Epithelial cell of proximal tubule (primary cell): Measurements from ENCODE around the gene RAB14. TPM values are rescaled to one million over a fixed set of nuclear protein-coding genes. Genes with fewer than 3 reads are reported as not detected.

ENCODE experiments used
- DNase-seq: peaks from one replicate; pipeline ENCODE4 v3.0.0-alpha.2; 2011; ENCODE audit warnings: low read depth
- H3K4me3 ChIP-seq: 2 replicates; pipeline ENCODE4 v1.5.1; 2011; ENCODE audit warnings: low read depth, mild to moderate bottlenecking, low read length
- total RNA-seq: library from RNA; depleted of rRNA; stranded (reverse); fragments of >200 nt; gene quantifications from 2 replicates; pipeline ENCODE4 v1.2.3, GENCODE V29; 2015
- TF ChIP-seq, protein P1 (sequence below): conservative IDR thresholded peaks from 2 replicates; pipeline ENCODE4 v1.5.1; 2012; ENCODE audit warnings: low read depth, mild to moderate bottlenecking, low read length

Gene RAB14
- total RNA-seq, 1 donor from 2014 or later, result 15.5 TPM

DNA sequence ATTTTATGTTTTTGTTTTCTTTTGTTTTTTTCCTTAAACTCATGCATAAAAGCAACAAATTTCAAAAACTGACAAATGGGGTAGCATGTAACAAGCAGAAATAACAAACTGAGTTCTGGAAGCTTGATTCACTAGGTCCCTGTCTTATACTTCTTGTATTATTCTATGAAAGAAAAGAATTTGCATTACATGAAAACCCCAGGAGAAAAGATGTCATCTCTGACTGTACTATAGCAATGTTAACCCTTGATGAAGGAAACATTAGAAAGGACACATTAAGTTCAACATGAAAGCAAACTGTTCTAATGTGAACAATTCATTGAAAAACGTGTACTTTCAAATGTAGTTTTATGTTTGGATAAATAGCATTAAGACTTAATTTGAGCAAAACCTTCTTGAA is 9.2 kb downstream of the RAB14 start:
- TF ChIP-seq, protein P1, sequence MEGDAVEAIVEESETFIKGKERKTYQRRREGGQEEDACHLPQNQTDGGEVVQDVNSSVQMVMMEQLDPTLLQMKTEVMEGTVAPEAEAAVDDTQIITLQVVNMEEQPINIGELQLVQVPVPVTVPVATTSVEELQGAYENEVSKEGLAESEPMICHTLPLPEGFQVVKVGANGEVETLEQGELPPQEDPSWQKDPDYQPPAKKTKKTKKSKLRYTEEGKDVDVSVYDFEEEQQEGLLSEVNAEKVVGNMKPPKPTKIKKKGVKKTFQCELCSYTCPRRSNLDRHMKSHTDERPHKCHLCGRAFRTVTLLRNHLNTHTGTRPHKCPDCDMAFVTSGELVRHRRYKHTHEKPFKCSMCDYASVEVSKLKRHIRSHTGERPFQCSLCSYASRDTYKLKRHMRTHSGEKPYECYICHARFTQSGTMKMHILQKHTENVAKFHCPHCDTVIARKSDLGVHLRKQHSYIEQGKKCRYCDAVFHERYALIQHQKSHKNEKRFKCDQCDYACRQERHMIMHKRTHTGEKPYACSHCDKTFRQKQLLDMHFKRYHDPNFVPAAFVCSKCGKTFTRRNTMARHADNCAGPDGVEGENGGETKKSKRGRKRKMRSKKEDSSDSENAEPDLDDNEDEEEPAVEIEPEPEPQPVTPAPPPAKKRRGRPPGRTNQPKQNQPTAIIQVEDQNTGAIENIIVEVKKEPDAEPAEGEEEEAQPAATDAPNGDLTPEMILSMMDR, result no peak
- no peak for DNase-seq
- H3K4me3 ChIP-seq, result no peak overlapping the region

DNA sequence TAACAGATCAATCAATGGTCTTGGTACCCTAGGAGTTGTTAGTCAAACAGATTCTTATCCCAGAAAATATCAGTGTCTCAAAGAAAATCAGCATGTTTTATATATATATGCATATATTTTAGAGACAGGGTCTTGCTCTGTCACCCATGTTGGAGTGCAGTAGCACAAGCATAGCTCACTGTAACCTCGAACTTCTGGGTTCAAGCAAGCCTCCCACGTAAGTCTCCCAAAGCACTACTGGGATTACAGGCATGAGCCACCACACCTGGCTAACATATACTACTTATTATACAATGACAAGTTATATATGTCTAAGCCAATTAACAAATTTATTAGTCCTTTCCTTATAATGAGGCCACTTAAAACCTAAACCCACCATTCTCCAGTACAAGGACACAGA is 10.4 kb downstream of the RAB14 start:
- no peak for DNase-seq
- H3K4me3 ChIP-seq, result no peak overlapping the region
- TF ChIP-seq, protein P1, result no peak

DNA sequence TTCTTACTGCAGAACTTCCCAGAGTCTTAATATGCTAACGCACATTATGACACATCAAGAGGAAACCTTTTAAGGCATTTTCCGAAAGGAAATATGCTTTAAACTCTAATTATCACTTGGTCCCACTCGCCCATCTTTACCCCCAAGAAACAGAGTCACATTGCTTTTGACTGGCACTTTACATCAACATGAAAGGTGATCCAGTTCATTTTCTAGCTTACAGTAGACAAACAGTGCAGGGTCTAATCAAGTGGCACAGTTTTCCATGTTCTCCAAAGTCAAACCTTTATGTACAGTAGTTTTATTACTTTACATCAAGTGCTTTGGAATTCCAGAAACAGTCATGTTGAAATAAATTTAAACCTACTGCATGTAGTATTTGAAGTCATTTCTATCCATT is 12.0 kb downstream of the RAB14 start:
- TF ChIP-seq, protein P1, result no peak
- DNase-seq, result no peak
- H3K4me3 ChIP-seq, result no peak overlapping the region

DNA sequence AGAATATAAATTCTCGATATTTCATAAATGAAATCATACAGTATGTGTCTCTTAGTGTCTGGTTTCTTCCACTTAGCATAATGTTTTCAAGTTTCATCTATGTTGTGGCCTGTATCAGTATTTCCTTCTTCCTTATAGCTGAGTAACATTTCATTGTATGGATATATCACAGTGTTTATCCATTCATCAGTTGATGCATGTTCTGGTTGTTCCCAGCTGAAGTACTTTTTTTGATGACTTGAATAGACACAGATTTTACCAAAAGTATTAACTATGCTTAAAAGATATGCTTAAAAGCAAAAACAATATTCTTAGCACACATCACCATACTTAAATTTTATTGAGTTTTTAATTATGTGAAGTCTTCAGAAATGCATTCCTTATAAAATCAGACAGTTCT is 12.7 kb downstream of the RAB14 start:
- no peak overlapping the region for H3K4me3 ChIP-seq
- TF ChIP-seq, protein P1, result no peak
- DNase-seq, result no peak

DNA sequence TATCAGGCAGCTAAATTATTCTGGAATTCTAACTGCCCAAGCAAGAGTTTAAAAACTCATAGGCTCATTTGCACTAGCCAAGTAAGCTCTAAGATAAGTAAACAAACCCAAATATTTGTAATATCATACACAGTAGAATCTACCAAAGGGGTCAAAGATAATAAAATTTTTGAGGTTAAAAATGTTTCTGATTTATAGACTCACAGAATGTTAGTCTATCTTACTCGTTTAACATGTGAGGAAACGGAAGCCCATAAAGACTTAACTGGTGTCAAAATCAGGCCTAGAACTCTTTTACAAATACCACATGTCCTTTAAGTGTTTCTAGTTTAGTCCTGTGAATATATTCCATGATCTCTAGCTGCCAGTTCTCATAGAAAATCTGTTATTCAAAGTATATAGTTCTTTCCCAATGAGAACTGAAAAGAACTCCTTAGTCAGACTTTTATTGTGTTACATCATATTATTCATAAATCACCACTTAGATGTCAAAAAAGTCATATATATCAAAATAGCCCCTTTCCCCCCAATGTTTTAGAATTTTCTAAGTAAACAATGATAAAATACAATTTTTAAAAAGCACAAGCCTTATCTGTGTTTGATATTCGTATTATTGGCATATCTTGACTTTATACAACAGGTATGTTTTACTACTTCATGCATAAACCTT is 13.9 kb downstream of the RAB14 start:
- DNase-seq, result no peak
- TF ChIP-seq, protein P1, result no peak
- no peak overlapping the region for H3K4me3 ChIP-seq

DNA sequence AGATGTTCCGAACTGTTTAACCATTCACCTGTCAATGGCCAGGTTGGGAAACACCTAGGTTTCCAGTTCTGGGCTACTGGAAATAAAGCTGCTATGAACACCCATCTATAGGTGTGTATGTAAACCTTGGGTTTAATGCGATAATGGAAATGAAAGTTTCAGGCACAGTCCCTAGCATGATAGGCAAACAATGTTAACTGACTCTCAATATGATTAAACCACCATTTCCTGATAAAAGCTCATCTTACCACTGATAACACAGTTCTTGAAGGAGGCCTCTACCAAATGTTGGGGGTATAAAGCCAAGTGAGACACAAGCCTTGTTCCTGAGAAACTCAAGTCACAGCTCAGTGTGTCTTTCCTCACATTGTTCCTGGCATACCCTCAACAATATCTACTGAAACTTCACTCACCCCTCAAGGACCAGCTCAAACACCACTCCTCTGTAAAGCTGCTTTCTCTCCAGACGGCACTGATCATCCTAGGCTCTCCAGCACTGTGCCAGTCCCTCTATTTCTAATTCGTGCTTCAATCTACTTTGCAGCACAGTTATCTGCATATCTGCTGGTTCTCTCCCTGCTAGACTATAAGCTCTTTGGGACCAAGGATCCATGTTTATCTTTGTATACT is 15.8 kb downstream of the RAB14 start:
- H3K4me3 ChIP-seq, result no peak overlapping the region
- no peak for DNase-seq
- TF ChIP-seq, protein P1, result no peak
